Neural crest cell (in vitro differentiated cells): ENCODE measurements around the gene KCNJ8. TPM values are rescaled to one million over a fixed set of nuclear protein-coding genes. Genes with fewer than 3 reads are reported as not detected.
"Not testable (repeated sequence)": the region's sequence is repeated elsewhere in the genome, so short reads cannot be mapped to it uniquely, and the experiment has no call there.

ENCODE experiments used
- DNase-seq: peaks from one replicate; pipeline ENCODE4 v3.0.0; 2021; ENCODE audit warnings: low read depth, mixed read lengths, low spot score
- H3K27ac Mint-ChIP-seq: one replicate; pipeline ENCODE4 v1.8.0; 2021; ENCODE audit warnings: mild to moderate bottlenecking, mixed read lengths; ENCODE audit not compliant: unreplicated experiment
- H3K27me3 Mint-ChIP-seq: 2 replicates; pipeline ENCODE4 v1.8.0; 2021; ENCODE audit warnings: low read depth, mild to moderate bottlenecking, mixed read lengths
- H3K36me3 Mint-ChIP-seq: 2 replicates; pipeline ENCODE4 v1.8.0; 2021; ENCODE audit warnings: low read depth, mild to moderate bottlenecking, mixed read lengths
- H3K4me1 Mint-ChIP-seq: 2 replicates; pipeline ENCODE4 v1.8.0; 2021; ENCODE audit warnings: mixed read lengths
- H3K4me3 Mint-ChIP-seq: one replicate; pipeline ENCODE4 v1.8.0; 2021; ENCODE audit warnings: mild to moderate bottlenecking, mixed read lengths
- H3K9me3 Mint-ChIP-seq: 2 replicates; pipeline ENCODE4 v1.8.0; 2021; ENCODE audit warnings: mixed read lengths
- CTCF ChIP-seq: fragments of 200-600 bp; sonication (generic); conservative IDR thresholded peaks from 2 replicates; pipeline ENCODE4 v1.5.0; 2021; ENCODE audit warnings: antibody characterized with exemption, mild to moderate bottlenecking
- total RNA-seq: library from RNA; stranded (reverse); gene quantifications from 2 replicates; pipeline ENCODE4 v1.2.1, GENCODE V29; 2021

Gene KCNJ8
- total RNA-seq, 1 donor from 2014 or later = 4.6 TPM

GRCh38 chr12:21795648-21796328 is 21.3 kb upstream of the KCNJ8 start:
- no peaks in the 10 kb centered on the region for H3K4me1 Mint-ChIP-seq
- no peak for DNase-seq
- H3K27me3 Mint-ChIP-seq = peaks cover 23% of the 10 kb centered on the region
- no peak for TF ChIP-seq CTCF
- no peak overlapping the region for H3K4me3 Mint-ChIP-seq
- H3K36me3 Mint-ChIP-seq = no peaks in the 10 kb centered on the region
- peaks cover 3% of the 10 kb centered on the region for H3K9me3 Mint-ChIP-seq
- H3K27ac Mint-ChIP-seq = no peak overlapping the region

GRCh38 chr12:21794807-21795595 is 20.5 kb upstream of the KCNJ8 start:
- not testable (repeated sequence) for H3K27ac Mint-ChIP-seq, H3K36me3 Mint-ChIP-seq, H3K4me1 Mint-ChIP-seq, H3K4me3 Mint-ChIP-seq, DNase-seq, H3K9me3 Mint-ChIP-seq
- H3K27me3 Mint-ChIP-seq = peaks cover 23% of the 10 kb centered on the region

GRCh38 chr12:21789687-21790086 is 15.2 kb upstream of the KCNJ8 start:
- not testable (repeated sequence) for H3K27ac Mint-ChIP-seq, H3K4me1 Mint-ChIP-seq, DNase-seq, H3K9me3 Mint-ChIP-seq, H3K36me3 Mint-ChIP-seq, H3K4me3 Mint-ChIP-seq
- peaks cover 23% of the 10 kb centered on the region for H3K27me3 Mint-ChIP-seq

GRCh38 chr12:21788089-21788983 is 13.8 kb upstream of the KCNJ8 start:
- no peak overlapping the region for H3K4me3 Mint-ChIP-seq

GRCh38 chr12:21786041-21786531 is 11.6 kb upstream of the KCNJ8 start:
- Mint-ChIP-seq H3K4me1 (no peaks in the 10 kb centered on the region), H3K9me3 (peaks cover 4% of the 10 kb centered on the region), H3K27ac (no peak overlapping the region), H3K27me3 (peaks cover 5% of the 10 kb centered on the region), H3K4me3 (no peak overlapping the region), H3K36me3 (no peaks in the 10 kb centered on the region)
- no peak for DNase-seq
- no peak for TF ChIP-seq CTCF

More at GRCh38 chr12:21788089-21788983, 13.8 kb upstream of the KCNJ8 start:
- Mint-ChIP-seq H3K27ac (no peak overlapping the region), H3K36me3 (no peaks in the 10 kb centered on the region), H3K9me3 (peaks cover 4% of the 10 kb centered on the region), H3K27me3 (peaks cover 18% of the 10 kb centered on the region), H3K4me1 (no peaks in the 10 kb centered on the region)
- no peak for TF ChIP-seq CTCF
- DNase-seq = no peak

GRCh38 chr12:21782723-21783122 is 8.2 kb upstream of the KCNJ8 start:
- not testable (repeated sequence) for H3K27ac Mint-ChIP-seq, H3K36me3 Mint-ChIP-seq, H3K4me1 Mint-ChIP-seq, DNase-seq, H3K9me3 Mint-ChIP-seq, H3K4me3 Mint-ChIP-seq
- peaks cover 10% of the 10 kb centered on the region for H3K27me3 Mint-ChIP-seq
